Spleen (tissue), 3 donors: Measurements from ENCODE around the gene HSF2.

Source experiments
- POLR2A ChIP-seq, 3 donors: fragments of 450-650 bp; IDR thresholded peaks; one replicate each; pipeline ENCODE4 v1.5.1; 2017; ENCODE audit warnings: antibody characterized with exemption in 3 of 3, mild to moderate bottlenecking in 1 of 3
- POLR2AphosphoS5 ChIP-seq, 3 donors: sonication (generic); formaldehyde crosslinking; IDR thresholded peaks; one replicate each; pipeline ENCODE4 v1.5.1; 2017; ENCODE audit warnings: antibody characterized with exemption in 3 of 3

GRCh38 chr6:122399348-122400120 lies at the start of gene HSF2:
- no peak for TF ChIP-seq POLR2A (IDR thresholded peaks at IDR 0.05)
- TF ChIP-seq POLR2AphosphoS5 (IDR thresholded peaks at IDR 0.05), result peak; percentile 67 to 84 (median 84)
